HEK293T (cell line): ENCODE measurements around the gene TNPO1.
"Not testable (repeated sequence)": the region's sequence is repeated elsewhere in the genome, so short reads cannot be mapped to it uniquely, and the experiment has no call there.

Experiments used
- CTCF ChIA-PET: fragments of 350-600 bp; formaldehyde crosslinking; extraction: SDS; loops from one replicate; lab custom pipeline; 2021; ENCODE audit warnings: antibody characterized with exemption, inconsistent platforms; lab: Yijun Ruan, JAX
- POLR2A ChIA-PET: fragments of 350-600 bp; formaldehyde crosslinking; extraction: SDS; loops from one replicate; lab custom pipeline; 2020; ENCODE audit warnings: antibody characterized with exemption, inconsistent platforms; lab: Yijun Ruan, JAX
- DNase-seq: peaks from one replicate; pipeline ENCODE4 v3.0.0; 2012; ENCODE audit warnings: mixed read lengths; ENCODE audit errors: extremely low spot score
- ARNT ChIP-seq: fragments of 450-650 bp; IDR thresholded peaks from 2 replicates; pipeline ENCODE4 v1.6.1; 2017; ENCODE audit warnings: mild to moderate bottlenecking
- BHLHE40 ChIP-seq: fragments of 450-650 bp; IDR thresholded peaks from 2 replicates; pipeline ENCODE4 v1.6.1; 2016; ENCODE audit warnings: mild to moderate bottlenecking, moderate library complexity, borderline replicate concordance
- CTBP1 ChIP-seq: fragments of 450-650 bp; IDR thresholded peaks from 2 replicates; pipeline ENCODE4 v1.6.1; 2016; ENCODE audit warnings: borderline replicate concordance
- ELF4 ChIP-seq: fragments of 450-650 bp; IDR thresholded peaks from 2 replicates; pipeline ENCODE4 v1.6.1; 2017; ENCODE audit warnings: antibody characterized with exemption
- FOXA1 ChIP-seq: fragments of 450-650 bp; IDR thresholded peaks from 2 replicates; pipeline ENCODE4 v1.6.1; 2016; ENCODE audit warnings: mild to moderate bottlenecking
- FOXK2 ChIP-seq: fragments of 450-650 bp; IDR thresholded peaks from 2 replicates; pipeline ENCODE4 v1.6.1; 2016; ENCODE audit warnings: mild to moderate bottlenecking
- FOXM1 ChIP-seq: fragments of 450-650 bp; IDR thresholded peaks from 2 replicates; pipeline ENCODE4 v1.6.1; 2017; ENCODE audit warnings: mild to moderate bottlenecking, borderline replicate concordance
- HDGF ChIP-seq: fragments of 450-650 bp; IDR thresholded peaks from 2 replicates; pipeline ENCODE4 v1.6.1; 2017; ENCODE audit warnings: antibody characterized with exemption, borderline replicate concordance
- L3MBTL2 ChIP-seq: fragments of 450-650 bp; conservative IDR thresholded peaks from 2 replicates; pipeline ENCODE4 v1.6.1; 2016; ENCODE audit warnings: mild to moderate bottlenecking
- LEF1 ChIP-seq: fragments of 450-650 bp; IDR thresholded peaks from 2 replicates; pipeline ENCODE4 v1.6.1; 2017; ENCODE audit warnings: mild to moderate bottlenecking, borderline replicate concordance
- NFRKB ChIP-seq: fragments of 450-650 bp; IDR thresholded peaks from 2 replicates; pipeline ENCODE4 v1.6.1; 2016; ENCODE audit warnings: mild to moderate bottlenecking, moderate library complexity
- PKNOX1 ChIP-seq: fragments of 450-650 bp; IDR thresholded peaks from 2 replicates; pipeline ENCODE4 v1.6.1; 2016
- SP1 ChIP-seq: fragments of 450-650 bp; IDR thresholded peaks from 2 replicates; pipeline ENCODE4 v1.6.1; 2017
- SUZ12 ChIP-seq: fragments of 450-650 bp; IDR thresholded peaks from 2 replicates; pipeline ENCODE4 v1.6.1; 2016; ENCODE audit warnings: mild to moderate bottlenecking
- TARDBP ChIP-seq: fragments of 450-650 bp; IDR thresholded peaks from 2 replicates; pipeline ENCODE4 v1.6.1; 2016
- ZNF384 ChIP-seq: fragments of 450-650 bp; IDR thresholded peaks from 2 replicates; pipeline ENCODE4 v1.6.1; 2016

TNPO1 gene

DNA sequence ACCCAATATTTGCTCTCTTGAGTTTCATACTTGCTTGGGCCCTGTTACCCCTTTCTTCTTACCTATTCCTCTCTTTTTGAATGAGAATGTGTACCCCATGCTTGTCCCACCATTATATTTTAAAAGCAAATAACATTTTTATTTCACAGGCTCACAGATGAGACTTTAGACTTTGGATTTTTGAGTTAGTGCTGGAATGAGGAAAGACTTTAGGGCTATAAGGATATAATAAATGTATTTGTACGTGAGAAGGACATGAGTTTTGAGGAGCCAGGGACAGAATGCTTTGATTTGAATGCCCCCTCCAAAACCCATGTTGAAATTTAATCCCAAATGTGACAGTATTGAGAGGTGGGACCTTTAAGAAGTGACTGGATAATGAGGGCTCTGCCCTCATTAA is 33.1 kb upstream of the TNPO1 start:
- ChIA-PET POLR2A (no interaction called here), CTCF (no interaction called here)
- no peak for DNase-seq
- no peak for TF ChIP-seq HDGF
- no peak for TF ChIP-seq PKNOX1
- TF ChIP-seq L3MBTL2 = no peak
- no peak for TF ChIP-seq ZNF384
- TF ChIP-seq FOXK2 = no peak
- no peak for TF ChIP-seq SP1
- TF ChIP-seq TARDBP = no peak
- no peak for TF ChIP-seq FOXM1
- no peak for TF ChIP-seq CTBP1
- no peak for TF ChIP-seq NFRKB
- no peak for TF ChIP-seq BHLHE40
- TF ChIP-seq SUZ12 = no peak
- TF ChIP-seq FOXA1 = no peak
- no peak for TF ChIP-seq ARNT
- TF ChIP-seq LEF1 = no peak
- TF ChIP-seq ELF4 = no peak

DNA sequence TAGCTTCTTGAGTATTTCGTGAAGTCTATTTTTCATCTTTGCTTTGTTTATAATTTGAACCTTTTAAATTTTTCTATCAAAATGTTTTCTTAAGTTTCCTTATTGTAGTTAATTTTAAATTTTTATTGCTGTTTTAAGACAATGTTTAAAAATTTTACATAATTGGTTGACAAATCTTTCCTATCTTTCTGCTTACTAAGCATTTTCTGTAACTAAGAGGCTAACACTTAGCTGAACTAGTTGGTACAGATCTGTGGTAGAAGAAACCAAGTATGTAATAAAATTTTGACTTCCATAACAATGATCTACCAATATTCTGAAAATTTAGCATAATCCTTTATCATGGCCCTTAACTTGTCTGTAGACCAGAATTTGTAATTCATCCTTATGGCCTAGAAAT is 32.3 kb upstream of the TNPO1 start:
- no peak for DNase-seq
- TF ChIP-seq FOXK2 (no peak), ZNF384 (no peak), TARDBP (no peak), ARNT (no peak), LEF1 (no peak)
- POLR2A ChIA-PET = no interaction called here
- CTCF ChIA-PET = no interaction called here

DNA sequence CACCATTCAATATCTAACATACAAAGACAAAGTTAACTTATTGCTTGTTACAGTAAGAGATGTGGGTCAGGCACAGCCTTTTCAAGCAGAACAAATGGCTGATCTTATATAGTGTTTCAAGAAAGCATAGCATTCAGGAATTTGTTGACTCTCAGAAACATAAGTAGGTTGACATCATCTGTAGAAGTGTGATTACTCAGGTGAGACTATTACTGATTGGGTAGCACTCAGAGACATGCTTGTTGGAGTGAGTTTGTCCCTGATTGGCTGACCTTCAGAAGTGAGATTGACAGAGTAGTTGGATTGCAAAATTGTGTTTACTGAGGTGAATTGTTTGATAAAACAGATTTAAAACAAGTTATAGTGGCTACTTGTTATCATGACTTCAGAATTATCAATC is 30.7 kb upstream of the TNPO1 start:
- CTCF ChIA-PET = no interaction called here
- TF ChIP-seq ARNT (no peak), SP1 (no peak), TARDBP (no peak), ELF4 (no peak), HDGF (no peak), FOXK2 (no peak), LEF1 (no peak), NFRKB (no peak), FOXM1 (no peak), BHLHE40 (no peak), PKNOX1 (no peak), CTBP1 (no peak), ZNF384 (no peak), FOXA1 (no peak), L3MBTL2 (no peak), SUZ12 (no peak)
- DNase-seq = no peak
- POLR2A ChIA-PET = no interaction called here

DNA sequence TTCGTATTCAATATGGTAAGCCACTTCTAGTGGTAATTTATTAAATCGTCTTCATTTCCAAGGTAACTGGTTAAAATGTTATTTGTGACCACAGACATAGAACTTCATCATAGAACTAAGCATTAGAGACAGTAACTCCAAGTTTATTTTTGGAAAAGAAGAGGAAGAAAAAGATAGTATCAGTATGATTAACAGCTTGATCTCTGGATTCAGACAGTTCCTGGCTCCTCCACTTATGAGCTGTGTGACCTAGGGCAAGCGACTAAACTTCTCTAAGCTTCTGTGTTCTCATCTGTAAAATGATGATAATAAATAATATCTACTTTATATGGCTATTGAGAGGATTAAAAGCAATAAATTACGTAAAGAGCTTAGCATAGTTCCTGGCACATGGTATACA is 29.8 kb upstream of the TNPO1 start:
- no peak for DNase-seq
- ChIA-PET CTCF (no interaction called here), POLR2A (no interaction called here)
- TF ChIP-seq BHLHE40 = no peak
- TF ChIP-seq ELF4 = no peak
- TF ChIP-seq FOXK2 = no peak
- TF ChIP-seq FOXA1 = no peak
- TF ChIP-seq NFRKB = no peak
- no peak for TF ChIP-seq TARDBP
- no peak for TF ChIP-seq L3MBTL2
- no peak for TF ChIP-seq HDGF
- TF ChIP-seq CTBP1 = no peak
- TF ChIP-seq SP1 = no peak
- TF ChIP-seq FOXM1 = no peak
- no peak for TF ChIP-seq ARNT

DNA sequence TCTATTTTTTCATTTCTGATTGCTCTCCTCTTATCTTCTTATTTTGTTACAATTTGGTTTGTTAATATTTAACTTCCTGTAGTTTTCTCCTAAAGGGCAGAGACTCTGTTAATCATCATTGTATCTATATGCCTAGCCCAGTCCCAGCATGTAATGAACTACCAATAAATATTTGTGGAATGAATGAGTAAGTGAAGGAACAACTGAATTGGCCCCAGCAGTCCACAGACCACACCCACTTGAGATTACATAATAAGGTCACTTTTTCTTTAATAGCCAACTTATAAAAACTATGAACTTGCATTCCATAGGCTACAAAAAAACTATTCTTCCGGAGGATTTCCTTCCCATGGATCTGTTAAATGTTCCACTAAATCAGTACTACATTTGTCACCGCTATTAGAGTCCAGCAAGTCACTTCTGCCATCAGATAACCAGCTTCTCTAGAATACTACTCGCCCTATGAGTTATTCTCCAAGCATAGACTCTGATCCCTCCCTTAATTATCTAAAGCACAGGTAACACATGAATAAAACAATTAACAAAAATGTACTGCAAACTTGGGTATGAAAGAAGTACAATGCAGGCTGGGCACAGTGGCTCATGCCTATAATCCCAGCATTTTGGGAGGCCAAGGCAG is 27.5 kb upstream of the TNPO1 start:
- CTCF ChIA-PET = no interaction called here
- TF ChIP-seq L3MBTL2 (no peak), ZNF384 (no peak), SUZ12 (no peak), TARDBP (no peak), NFRKB (no peak), PKNOX1 (no peak), FOXA1 (no peak), LEF1 (no peak), SP1 (no peak), BHLHE40 (no peak), HDGF (no peak), FOXK2 (no peak), CTBP1 (no peak), FOXM1 (no peak), ARNT (no peak), ELF4 (no peak)

DNA sequence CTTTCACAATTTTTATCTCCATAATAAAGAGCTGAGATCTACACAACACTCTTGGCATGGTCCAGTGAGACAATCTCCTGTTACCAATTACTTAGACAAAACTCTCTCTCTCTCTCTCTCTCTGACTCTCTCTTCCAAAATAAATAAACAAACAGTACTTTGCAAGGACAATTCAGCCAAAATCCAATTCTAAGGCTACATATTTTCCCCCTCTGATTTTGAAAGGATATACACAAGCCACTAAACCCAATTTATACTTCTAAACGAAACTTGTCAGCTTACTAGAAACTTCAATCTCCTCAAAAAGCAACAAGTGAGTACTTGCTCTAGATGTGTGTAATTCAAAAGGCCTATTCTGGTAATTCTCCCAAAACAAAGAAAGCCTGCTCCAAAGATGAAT is 26.3 kb upstream of the TNPO1 start:
- POLR2A ChIA-PET = interaction anchor here (0.7 kb wide), 1 partner anchor 59 kb away, joined by 4 read pairs; no protein-coding TSS in a partner anchor
- CTCF ChIA-PET = no interaction called here
- TF ChIP-seq ARNT = no peak
- TF ChIP-seq BHLHE40 = no peak
- TF ChIP-seq SP1 = no peak
- no peak for DNase-seq

More for the DNA sequence above, 27.5 kb upstream of the TNPO1 start:
- POLR2A ChIA-PET = no interaction called here
- no peak for DNase-seq

- CTCF ChIA-PET, DNase-seq, POLR2A ChIA-PET: not testable (repeated sequence)
Observed at GRCh38 chr5:72792662-72793061, 23.8 kb upstream of the TNPO1 start.
